ENCODE results near the gene TCP11L1.
"Not testable (repeated sequence)": the region's sequence is repeated elsewhere in the genome, so short reads cannot be mapped to it uniquely, and the experiment has no call there.

The TCP11L1 gene

GRCh38 chr11:33068611-33069340, 29.4 kb downstream of the TCP11L1 start:
- DNase-seq = no peak

- no peak for DNase-seq
Observed at GRCh38 chr11:33072465-33072864, 33.1 kb downstream of the TCP11L1 start.

GRCh38 chr11:33083918-33084317, 44.5 kb downstream of the TCP11L1 start:
- no peak for DNase-seq

- DNase-seq = no peak
Observed at GRCh38 chr11:33086017-33086416, 46.6 kb downstream of the TCP11L1 start.

DNA sequence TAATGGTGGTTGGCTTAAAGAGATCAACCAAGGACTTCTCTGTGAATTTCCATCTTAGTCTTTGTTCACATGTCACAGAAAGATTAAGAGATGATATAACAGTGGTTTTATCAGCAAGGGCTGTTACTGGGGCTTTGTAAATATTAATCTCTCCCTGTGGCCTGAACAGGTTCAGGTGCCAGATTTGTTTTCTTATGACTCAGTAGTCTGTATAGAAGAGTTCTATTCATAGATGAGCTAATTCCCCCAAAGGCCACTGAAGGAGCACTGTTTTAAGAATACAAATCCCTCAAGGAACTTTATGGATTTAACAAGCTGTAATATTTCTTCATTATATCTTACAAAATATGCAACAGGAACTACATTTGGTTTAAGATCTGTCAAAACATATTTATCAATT, 50.4 kb downstream of the TCP11L1 start:
- DNase-seq = no peak

GRCh38 chr11:33094157-33094556, 54.8 kb downstream of the TCP11L1 start:
- no peak for DNase-seq

GRCh38 chr11:33103836-33104235, 64.5 kb downstream of the TCP11L1 start:
- no peak for DNase-seq

DNA sequence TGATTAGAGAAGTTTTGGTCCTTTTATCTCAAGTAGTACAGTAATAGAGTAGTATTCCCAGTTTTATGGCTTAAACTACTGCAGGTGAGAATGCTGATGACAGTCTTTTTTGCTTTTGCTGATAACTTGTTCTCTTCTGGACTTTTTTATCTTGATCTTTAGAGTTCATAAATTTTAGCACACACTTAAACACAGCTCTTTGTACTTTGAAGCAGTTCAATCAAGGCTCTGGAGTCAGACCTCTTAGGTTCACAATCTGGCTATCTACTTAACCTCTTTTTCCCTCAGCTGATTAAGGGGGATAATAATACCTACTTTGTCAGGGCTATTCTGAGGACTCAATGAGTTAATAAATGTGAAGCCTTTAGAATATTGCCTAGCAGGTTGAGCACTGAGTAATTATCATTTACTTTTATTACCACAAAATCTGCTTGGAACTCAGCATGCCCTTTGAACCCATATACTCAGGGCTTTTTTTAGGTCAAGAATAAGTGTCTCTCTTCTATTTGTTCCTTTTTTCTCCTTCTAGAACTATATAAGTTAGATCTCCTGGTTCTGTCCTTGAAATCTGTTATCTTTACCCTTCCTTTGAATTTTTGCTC, 70.0 kb downstream of the TCP11L1 start:
- no peak for DNase-seq

DNA sequence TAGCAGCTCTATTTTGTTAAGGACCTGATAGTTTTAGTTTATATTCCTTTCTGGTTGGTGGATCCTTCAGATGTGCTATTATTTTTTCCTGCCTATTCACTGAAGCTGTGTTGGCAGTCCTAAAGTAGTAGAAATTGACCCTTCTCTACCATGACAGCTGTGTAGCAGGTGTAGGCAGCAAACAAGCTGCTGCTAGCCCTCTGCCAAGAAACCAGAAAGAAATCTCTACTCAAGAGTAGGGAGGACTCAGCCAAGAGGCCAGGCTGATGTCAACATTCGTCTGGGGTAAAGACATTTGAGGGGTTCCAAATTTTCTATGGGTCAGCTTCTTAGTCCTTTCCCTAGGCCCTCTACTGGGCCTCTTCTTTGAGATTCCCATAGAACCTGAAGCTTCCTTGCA, 70.7 kb downstream of the TCP11L1 start:
- DNase-seq = no peak

DNA sequence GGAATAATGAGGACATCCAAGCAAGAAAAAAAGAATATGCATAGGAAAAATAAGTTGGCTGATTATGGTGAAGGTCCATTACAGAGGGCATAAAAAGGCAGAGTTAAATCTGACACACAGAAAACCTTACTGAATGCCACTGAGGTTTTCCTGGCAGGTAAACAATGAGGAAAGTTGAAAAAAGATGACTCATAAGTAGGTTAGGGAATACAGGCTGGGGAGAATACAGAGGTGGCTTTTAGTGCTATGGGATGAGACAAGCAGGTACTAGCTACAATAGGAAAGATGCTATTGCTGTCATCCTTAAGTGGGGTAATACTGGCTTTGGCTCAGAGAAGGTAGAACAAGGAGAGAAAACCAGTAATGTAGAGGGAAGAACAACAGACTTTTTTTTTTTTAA, 77.2 kb downstream of the TCP11L1 start:
- no peak for DNase-seq

DNA sequence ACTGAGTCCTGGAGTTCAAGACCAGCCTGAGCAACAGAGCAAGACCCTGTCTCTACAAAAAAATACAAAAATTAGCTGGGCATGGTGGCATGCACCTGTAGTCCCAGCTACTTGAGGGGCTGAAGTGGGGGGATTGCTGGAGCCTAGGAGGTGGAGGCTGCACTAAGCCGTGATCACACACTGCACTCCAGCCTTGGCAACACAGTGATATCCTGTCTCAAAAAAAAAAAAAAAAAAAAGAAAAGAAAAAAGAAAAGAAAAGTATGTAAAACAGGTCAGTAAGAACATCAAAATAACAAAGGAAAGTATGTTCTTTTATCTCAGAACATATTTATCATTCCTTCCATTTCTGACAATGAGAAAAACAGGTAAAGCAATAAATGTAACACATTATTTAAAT, 83.3 kb downstream of the TCP11L1 start:
- not testable (repeated sequence) for DNase-seq
